GM18951 (cell line): ENCODE measurements around the gene GGA1.
"Not testable (repeated sequence)": the region's sequence is repeated elsewhere in the genome, so short reads cannot be mapped to it uniquely, and the experiment has no call there.

Experiments used
- POLR2A ChIP-seq: IDR thresholded peaks from 4 replicates; pipeline ENCODE4 v1.6.1; 2011; ENCODE audit warnings: mild to moderate bottlenecking; ENCODE audit not compliant: insufficient read length, insufficient read depth; ENCODE audit errors: extremely low read depth
- in situ Hi-C: fragments of 300-500 bp; cut with MboI; formaldehyde crosslinking; loops from one replicate; pipeline ENCODE4 v1.12.0; 2022; ENCODE audit warnings: low sequenced_read_pairs, mixed read lengths, inconsistent platforms; ENCODE audit not compliant: unreplicated experiment

Gene GGA1

GRCh38 chr22:37588546-37589215 lies 20.0 kb upstream of the GGA1 start:
- TF ChIP-seq POLR2A, result no peak
- in situ Hi-C loops, result loop anchor here (10.0 kb wide), 1 partner anchor 264 kb away; no protein-coding TSS in a partner anchor

- in situ Hi-C loops, result loop anchor here (10.0 kb wide), 1 partner anchor 265 kb away; no protein-coding TSS in a partner anchor
- TF ChIP-seq POLR2A, result no peak
Observed at GRCh38 chr22:37589636-37590035, 19.0 kb upstream of the GGA1 start.

GRCh38 chr22:37591081-37591480 lies 17.6 kb upstream of the GGA1 start:
- in situ Hi-C loops, result not testable (repeated sequence)

DNA sequence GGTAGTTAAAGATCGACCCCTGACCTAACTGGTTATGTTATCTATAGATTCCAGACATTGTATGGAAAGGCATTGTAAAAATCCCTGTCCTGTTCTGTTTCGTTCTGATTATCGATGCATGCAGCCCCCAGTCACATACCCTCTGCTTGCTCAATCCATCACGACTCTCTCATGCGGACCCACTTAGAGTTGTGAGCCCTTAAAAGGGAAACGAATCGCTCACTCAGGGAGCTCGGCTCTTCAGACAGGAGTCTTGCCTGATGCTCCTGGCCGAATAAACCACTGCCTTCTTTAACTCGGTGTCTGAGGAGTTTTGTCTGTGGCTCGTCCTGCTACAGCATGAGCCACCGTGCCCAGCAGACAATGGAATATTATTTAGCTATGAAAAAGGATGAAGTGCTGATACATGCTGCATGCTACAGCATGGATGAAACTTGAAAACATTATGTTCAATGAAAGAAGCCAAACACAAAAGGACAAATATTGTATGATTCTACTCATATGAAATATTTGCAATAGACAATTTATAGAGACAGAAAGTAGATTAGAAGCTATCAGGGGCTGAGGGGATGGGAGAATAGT lies 16.7 kb upstream of the GGA1 start:
- in situ Hi-C loops, result no loop called here
- no peak for TF ChIP-seq POLR2A

DNA sequence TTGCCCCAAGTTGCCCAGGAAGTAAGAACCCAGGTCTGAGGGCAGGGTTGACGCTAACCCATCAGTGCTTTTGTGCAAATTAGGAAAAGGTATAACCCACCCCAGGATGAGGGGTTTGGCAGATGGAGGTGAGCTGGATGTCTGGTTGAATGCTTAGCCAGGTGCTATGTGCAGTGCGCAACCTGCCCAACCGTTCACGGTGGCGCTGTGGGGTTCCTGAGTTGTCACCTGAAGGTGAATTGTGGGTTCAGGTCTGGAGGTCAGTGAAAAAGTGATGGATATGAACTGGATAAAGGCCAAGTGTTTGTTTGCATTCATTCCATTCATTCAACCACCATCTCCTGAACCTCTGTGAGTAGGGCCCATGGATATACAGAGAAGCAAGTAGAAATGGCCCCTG lies 14.4 kb upstream of the GGA1 start:
- TF ChIP-seq POLR2A, result no peak
- in situ Hi-C loops, result no loop called here

GRCh38 chr22:37599153-37599552 lies 9.5 kb upstream of the GGA1 start:
- in situ Hi-C loops, result no loop called here
- no peak for TF ChIP-seq POLR2A

GRCh38 chr22:37601203-37601539 lies 7.5 kb upstream of the GGA1 start:
- no peak for TF ChIP-seq POLR2A
- in situ Hi-C loops, result no loop called here

GRCh38 chr22:37601540-37602442 lies 6.8 kb upstream of the GGA1 start:
- in situ Hi-C loops, result no loop called here
- TF ChIP-seq POLR2A, result no peak

DNA sequence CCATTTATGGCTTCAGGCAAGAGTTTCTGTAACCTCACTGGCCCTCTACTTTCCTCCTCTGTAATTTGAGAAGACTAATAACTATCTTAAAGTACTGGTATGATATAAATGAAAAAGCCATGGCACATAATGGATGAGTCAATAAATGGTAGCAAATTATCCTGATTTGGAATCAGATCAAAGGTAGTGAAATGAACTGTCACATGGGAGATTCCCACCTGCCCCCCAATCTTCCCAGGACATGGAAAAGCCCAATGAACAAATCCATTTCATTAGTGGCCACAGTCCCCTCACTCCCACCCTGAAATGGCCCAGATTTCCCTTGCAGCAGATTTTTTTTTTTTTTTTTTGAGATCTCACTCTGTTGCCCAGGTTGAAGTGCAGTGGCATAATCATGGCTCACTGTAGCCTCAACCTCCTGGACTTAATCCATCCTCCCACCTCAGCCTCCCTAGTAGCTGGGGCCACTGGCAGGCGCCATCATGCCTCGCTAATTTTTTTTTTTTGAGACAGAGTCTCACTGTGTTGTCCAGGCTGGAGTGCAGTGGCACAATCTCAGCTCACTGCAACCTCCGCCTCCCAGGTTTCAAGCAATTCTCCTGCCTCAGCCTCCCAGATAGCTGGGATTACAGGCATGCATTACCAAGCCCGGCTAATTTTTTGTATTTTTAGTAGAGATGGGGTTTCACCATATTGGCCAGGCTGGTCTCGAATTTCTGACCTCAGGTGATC lies 5.9 kb upstream of the GGA1 start:
- in situ Hi-C loops, result not testable (repeated sequence)

- in situ Hi-C loops, result no loop called here
- no peak for TF ChIP-seq POLR2A
Observed at GRCh38 chr22:37604074-37604473, 4.6 kb upstream of the GGA1 start.

DNA sequence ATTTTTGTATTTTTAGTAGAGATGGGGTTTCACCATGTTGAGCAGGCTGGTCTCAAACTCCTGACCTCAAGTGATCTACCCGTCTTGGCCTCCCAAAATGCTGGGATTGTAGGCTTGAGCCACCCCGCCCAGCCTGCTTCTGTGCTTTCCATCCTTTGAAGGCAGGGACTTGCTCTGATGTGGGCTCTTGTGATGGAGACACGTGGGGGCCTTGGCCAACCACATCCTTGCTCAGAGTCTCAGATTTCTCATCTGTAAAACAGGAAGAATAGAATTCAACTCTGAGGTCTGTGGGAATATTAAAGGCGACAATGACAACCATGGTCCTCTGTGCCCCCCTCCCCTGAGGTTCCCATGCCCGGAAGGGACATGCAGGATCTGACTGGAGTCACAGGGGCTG lies 3.8 kb upstream of the GGA1 start:
- in situ Hi-C loops, result no loop called here
- TF ChIP-seq POLR2A, result no peak

- in situ Hi-C loops, result no loop called here
- TF ChIP-seq POLR2A, result peak; percentile 23
Observed at GRCh38 chr22:37607010-37607934, 1.4 kb upstream of the GGA1 start.
